K562 (cell line): ENCODE results near the gene RAP1A. TPM values are rescaled to one million over a fixed set of nuclear protein-coding genes. Genes with fewer than 3 reads are reported as not detected.

Experiments
- CBFA2T3 ChIP-seq: fragments of 450-650 bp; IDR thresholded peaks from 2 replicates; pipeline ENCODE4 v1.6.1; 2017
- COPS2 ChIP-seq: fragments of 450-650 bp; conservative IDR thresholded peaks from 2 replicates; pipeline ENCODE4 v1.6.1; 2016; ENCODE audit warnings: mild to moderate bottlenecking, moderate library complexity
- ERF ChIP-seq: fragments of 450-650 bp; formaldehyde crosslinking; IDR thresholded peaks from 2 replicates; pipeline ENCODE4 v1.4.0; 2020; ENCODE audit warnings: mild to moderate bottlenecking, mixed read lengths
- FOXK2 ChIP-seq, 2 experiments: fragments of 450-650 bp; IDR thresholded peaks in 1 of 2; conservative IDR thresholded peaks in 1 of 2; 2 replicates each; pipeline ENCODE4 v1.6.1; 2016; ENCODE audit warnings: low read depth in 2 of 2, mild to moderate bottlenecking in 1 of 2
- HNRNPH1 ChIP-seq: fragments of 200-400 bp; formaldehyde crosslinking; optimal IDR thresholded peaks from 2 replicates; pipeline ENCODE3; 2017; ENCODE audit warnings: low read depth, mild to moderate bottlenecking, low read length, moderate library complexity
- KAT2B ChIP-seq: IDR thresholded peaks from one replicate; pipeline ENCODE4 v1.6.1; 2012; ENCODE audit warnings: low read depth, mild to moderate bottlenecking, control low read depth, inconsistent platforms, low read length, moderate library complexity
- KDM1A ChIP-seq, 2 experiments: fragments of 450-650 bp; IDR thresholded peaks; 2 replicates each; pipeline ENCODE4 v1.6.1; 2016; ENCODE audit warnings: mild to moderate bottlenecking in 2 of 2
- MEIS2 ChIP-seq: fragments of 450-650 bp; IDR thresholded peaks from 2 replicates; pipeline ENCODE4 v1.6.1; 2014; ENCODE audit warnings: mild to moderate bottlenecking; ENCODE audit not compliant: partially characterized antibody
- MYBL2 ChIP-seq, 2 experiments: fragments of 450-650 bp in 1 of 2; sonication (generic) in 1 of 2; formaldehyde crosslinking in 1 of 2; IDR thresholded peaks; 2 replicates each; pipeline versions ENCODE4 v1.6.1 to v1.8.1; 2017 to 2022; ENCODE audit warnings: borderline replicate concordance in 1 of 2, inconsistent platforms in 1 of 2, low read depth in 1 of 2, mild to moderate bottlenecking in 1 of 2, missing genetic modification reagents in 1 of 2, moderate library complexity in 1 of 2
- PTBP1 ChIP-seq: fragments of 200-400 bp; formaldehyde crosslinking; IDR thresholded peaks from 2 replicates; pipeline ENCODE4 v1.6.1; 2017; ENCODE audit warnings: low read depth, low read length
- RBM14 ChIP-seq: fragments of 200-400 bp; formaldehyde crosslinking; IDR thresholded peaks from 2 replicates; pipeline ENCODE4 v1.6.1; 2018; ENCODE audit warnings: low read depth, mild to moderate bottlenecking, low read length, moderate library complexity, borderline replicate concordance; ENCODE audit not compliant: insufficient read depth
- STAT5B ChIP-seq: fragments of 250-450 bp; sonication (Bioruptor Pico); IDR thresholded peaks from 2 replicates; pipeline ENCODE4 v1.8.0; 2021; ENCODE audit warnings: mild to moderate bottlenecking, inconsistent platforms
- XRCC5 ChIP-seq: fragments of 200-400 bp; formaldehyde crosslinking; IDR thresholded peaks from 2 replicates; pipeline ENCODE4 v1.6.1; 2017; ENCODE audit warnings: low read depth, mild to moderate bottlenecking, low read length
- ZNF165 ChIP-seq: fragments of 250-450 bp; sonication (Bioruptor Pico); IDR thresholded peaks from 2 replicates; pipeline ENCODE4 v1.4.0; 2020; ENCODE audit warnings: borderline replicate concordance
- ZNF197 ChIP-seq: fragments of 200-800 bp; sonication (Bioruptor generic); IDR thresholded peaks from 2 replicates; pipeline ENCODE4 v1.6.1; 2016; ENCODE audit warnings: low read depth, missing genetic modification characterization, missing compliant biosample characterization
- ZNF699 ChIP-seq: fragments of 250-450 bp; sonication (Bioruptor Pico); IDR thresholded peaks from 2 replicates; pipeline ENCODE4 v1.8.0; 2021; ENCODE audit warnings: mild to moderate bottlenecking, moderate library complexity; ENCODE audit not compliant: insufficient replicate concordance
- polyA plus RNA-seq, 8 experiments: library from polyadenylated mRNA; depleted of rRNA in 4 of 8; stranded (reverse) in 5 of 8; unstranded in 3 of 8; fragments of >200 nt; fragmentation: Nextera tagmentation in 2 of 8; fragmentation: Illumina TruSeq in 1 of 8; extraction: Ambion mirVana in 2 of 8; extraction: Trizol in 1 of 8; gene quantifications; 2 replicates each; pipeline versions ENCODE4 v1.2.1 to v1.2.3, GENCODE V29; 2011 to 2014; ENCODE audit warnings: inconsistent platforms in 1 of 8, missing spikeins in 1 of 8
- total RNA-seq, 7 experiments: library from RNA; depleted of rRNA in 6 of 7; stranded (reverse); fragments of >200 nt in 6 of 7; fragmentation: Illumina TruSeq in 2 of 7; extraction: Trizol in 2 of 7; gene quantifications; 2 replicates each; pipeline versions ENCODE4 v1.2.1 to v1.2.3, GENCODE V29; 2011 to 2021; ENCODE audit warnings: low replicate concordance in 1 of 7
- TF ChIP-seq, protein P1 (sequence below), 2 experiments: fragments of 200-800 bp in 1 of 2; sonication (Bioruptor generic) in 1 of 2; sonication (generic) in 1 of 2; formaldehyde crosslinking in 1 of 2; IDR thresholded peaks in 1 of 2; conservative IDR thresholded peaks in 1 of 2; 2 replicates each; pipeline versions ENCODE4 v1.5.0 to v1.6.1; 2016 to 2020; ENCODE audit warnings: missing compliant biosample characterization in 1 of 2, missing genetic modification characterization in 1 of 2, missing genetic modification reagents in 1 of 2
- TF ChIP-seq, protein P2 (sequence below): fragments of 250-450 bp; sonication (Bioruptor Pico); IDR thresholded peaks from 2 replicates; pipeline ENCODE4 v1.5.0; 2021; ENCODE audit warnings: mild to moderate bottlenecking, moderate library complexity
- TF ChIP-seq, protein P3 (sequence below): sonication (generic); formaldehyde crosslinking; IDR thresholded peaks from 2 replicates; pipeline ENCODE4 v1.8.0; 2022; ENCODE audit warnings: missing genetic modification reagents, mild to moderate bottlenecking, moderate library complexity, borderline replicate concordance
- TF ChIP-seq, protein P4 (sequence below), 2 experiments: fragments of 450-650 bp; IDR thresholded peaks; 2 replicates each; pipeline ENCODE4 v1.6.1; 2016

Gene RAP1A
- total and polyA plus RNA-seq, 9 of the 15 experiments (the other 6 are each of a cell fraction or from before 2014, with no cell fraction given) = 13.4 to 86.2 (median 32.5) TPM

DNA sequence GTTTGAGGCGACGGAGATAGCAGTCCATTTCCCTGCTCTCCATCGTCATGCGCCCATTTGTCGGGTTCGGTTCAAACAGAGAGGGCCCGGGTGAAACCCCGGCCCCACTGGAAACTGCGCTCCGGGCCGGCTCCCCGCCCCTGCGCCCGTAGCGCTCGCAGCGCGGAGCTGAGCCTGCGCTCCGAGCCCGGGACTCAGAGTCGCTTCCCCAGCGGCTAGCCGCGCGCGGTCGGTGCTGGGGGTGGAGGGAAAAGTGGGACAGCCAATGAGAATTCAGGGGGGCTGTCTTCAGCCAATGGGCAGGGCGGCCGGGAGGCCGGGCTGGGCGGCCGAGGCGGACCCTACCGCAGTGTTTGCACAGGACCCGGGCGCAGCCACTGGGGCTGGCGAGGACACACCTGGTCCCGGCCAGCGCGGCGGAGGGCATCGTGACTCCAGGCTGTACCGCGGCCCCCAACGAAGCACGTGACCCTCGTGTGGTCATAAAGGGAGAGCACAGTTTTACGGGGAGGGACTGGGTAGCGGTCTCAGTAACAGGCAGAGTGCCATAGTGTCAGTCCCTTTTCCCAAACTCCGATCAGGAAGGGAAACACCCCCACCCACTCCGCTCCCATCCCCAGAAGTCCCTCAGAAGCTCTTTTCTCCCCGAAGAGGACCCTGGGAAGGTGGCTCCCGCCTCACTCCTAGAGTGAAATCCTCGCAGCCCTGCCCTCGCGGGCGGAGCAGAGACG lies 119.8 kb downstream of the RAP1A start, which contains the start of gene INKA2 (continued):
- TF ChIP-seq STAT5B (CRISPR knock-in tag) (no peak), ERF (CRISPR knock-in tag) (no peak), KDM1A (IDR thresholded peaks at IDR 0.05) (no peak), RBM14 (no peak), HNRNPH1 (no peak), MEIS2 (no peak), MYBL2 (IDR thresholded peaks at IDR 0.05; ENCODE audit: low read depth) (no peak), MYBL2 (CRISPR knock-in tag; IDR thresholded peaks at IDR 0.05; ENCODE audit: borderline replicate concordance) (no peak; the same call in 1 of the 2 replicates), XRCC5 (0 out of 2 replicates have a peak, but pooled peaks have one; percentile 41), FOXK2 (conservative IDR thresholded peaks at IDR 0.05 in 1 of 2, IDR thresholded peaks at IDR 0.05 in 1 of 2; ENCODE audit: low read depth in 2 of 2) (no peak), PTBP1 (no peak), KAT2B (no peak), ZNF197 (CRISPR knock-in tag) (no peak), ZNF699 (CRISPR knock-in tag) (no peak), COPS2 (no peak), ZNF165 (CRISPR knock-in tag) (no peak), CBFA2T3 (no peak)
- TF ChIP-seq, protein P1, sequence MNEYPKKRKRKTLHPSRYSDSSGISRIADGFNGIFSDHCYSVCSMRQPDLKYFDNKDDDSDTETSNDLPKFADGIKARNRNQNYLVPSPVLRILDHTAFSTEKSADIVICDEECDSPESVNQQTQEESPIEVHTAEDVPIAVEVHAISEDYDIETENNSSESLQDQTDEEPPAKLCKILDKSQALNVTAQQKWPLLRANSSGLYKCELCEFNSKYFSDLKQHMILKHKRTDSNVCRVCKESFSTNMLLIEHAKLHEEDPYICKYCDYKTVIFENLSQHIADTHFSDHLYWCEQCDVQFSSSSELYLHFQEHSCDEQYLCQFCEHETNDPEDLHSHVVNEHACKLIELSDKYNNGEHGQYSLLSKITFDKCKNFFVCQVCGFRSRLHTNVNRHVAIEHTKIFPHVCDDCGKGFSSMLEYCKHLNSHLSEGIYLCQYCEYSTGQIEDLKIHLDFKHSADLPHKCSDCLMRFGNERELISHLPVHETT (CRISPR knock-in tag; conservative IDR thresholded peaks at IDR 0.05 in 1 of 2, IDR thresholded peaks at IDR 0.05 in 1 of 2) = no peak
- TF ChIP-seq, protein P2, sequence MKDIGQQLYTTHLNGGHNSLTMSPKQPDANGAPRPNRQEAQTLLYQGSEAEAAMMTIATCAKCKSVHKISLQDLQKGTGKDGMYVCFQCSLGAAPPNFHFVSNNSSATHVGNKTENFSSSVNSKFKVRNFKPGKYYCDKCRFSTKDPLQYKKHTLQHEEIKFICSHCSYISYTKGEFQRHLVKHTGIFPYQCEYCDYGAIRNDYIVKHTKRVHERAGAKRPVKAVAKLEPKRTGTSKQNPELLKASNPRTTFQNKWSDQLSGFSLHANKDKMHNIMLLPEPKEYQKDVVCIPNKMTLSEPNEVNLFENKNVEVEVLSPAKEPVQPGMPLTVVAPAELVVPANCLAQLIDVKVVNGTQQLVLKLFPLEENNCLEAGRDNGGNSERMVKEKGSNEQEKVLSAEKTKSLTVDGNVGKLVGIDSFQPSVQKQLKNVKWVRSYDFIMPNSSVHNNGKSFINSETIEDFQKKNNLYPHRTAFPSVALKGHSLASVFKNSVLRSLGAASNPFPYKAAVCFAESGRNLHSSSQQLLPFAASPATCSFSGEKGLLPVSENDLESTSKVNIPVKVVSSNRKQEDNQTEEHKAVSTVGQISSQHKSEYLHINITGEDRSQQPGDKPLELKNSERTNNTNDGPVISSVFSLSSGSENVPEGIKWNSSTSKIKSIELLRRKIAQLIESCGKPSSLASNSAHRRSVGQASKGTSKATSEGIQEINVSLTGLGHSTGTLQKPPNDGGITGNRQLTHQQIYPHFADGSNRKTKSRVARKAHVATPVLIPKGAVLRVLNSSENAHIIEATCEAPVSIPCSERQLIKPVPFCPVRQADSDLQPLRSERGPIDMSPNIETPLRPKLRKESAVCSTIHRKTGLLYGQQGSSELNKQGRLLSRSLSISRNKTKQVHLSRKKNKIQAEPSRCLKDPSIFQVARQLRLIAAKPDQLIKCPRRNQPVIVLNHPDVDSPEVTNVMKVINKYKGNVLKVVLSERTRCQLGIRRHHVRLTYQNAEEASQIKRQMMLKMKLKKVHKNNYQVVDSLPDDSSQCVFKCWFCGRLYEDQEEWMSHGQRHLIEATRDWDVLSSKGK (CRISPR knock-in tag) = no peak
- TF ChIP-seq, protein P3, sequence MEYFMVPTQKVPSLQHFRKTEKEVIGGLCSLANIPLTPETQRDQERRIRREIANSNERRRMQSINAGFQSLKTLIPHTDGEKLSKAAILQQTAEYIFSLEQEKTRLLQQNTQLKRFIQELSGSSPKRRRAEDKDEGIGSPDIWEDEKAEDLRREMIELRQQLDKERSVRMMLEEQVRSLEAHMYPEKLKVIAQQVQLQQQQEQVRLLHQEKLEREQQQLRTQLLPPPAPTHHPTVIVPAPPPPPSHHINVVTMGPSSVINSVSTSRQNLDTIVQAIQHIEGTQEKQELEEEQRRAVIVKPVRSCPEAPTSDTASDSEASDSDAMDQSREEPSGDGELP (CRISPR knock-in tag) = peak; percentile 76
- TF ChIP-seq, protein P4, sequence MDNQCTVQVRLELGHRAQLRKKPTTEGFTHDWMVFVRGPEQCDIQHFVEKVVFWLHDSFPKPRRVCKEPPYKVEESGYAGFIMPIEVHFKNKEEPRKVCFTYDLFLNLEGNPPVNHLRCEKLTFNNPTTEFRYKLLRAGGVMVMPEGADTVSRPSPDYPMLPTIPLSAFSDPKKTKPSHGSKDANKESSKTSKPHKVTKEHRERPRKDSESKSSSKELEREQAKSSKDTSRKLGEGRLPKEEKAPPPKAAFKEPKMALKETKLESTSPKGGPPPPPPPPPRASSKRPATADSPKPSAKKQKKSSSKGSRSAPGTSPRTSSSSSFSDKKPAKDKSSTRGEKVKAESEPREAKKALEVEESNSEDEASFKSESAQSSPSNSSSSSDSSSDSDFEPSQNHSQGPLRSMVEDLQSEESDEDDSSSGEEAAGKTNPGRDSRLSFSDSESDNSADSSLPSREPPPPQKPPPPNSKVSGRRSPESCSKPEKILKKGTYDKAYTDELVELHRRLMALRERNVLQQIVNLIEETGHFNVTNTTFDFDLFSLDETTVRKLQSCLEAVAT (IDR thresholded peaks at IDR 0.05) = no peak
